NT2/D1 (cell line): Measurements from ENCODE around the gene CMC1.

ENCODE experiments used
- DNase-seq: peaks from one replicate; pipeline ENCODE4 v3.0.0-alpha.2; 2011; ENCODE audit warnings: low read depth, low spot score
- H3K27me3 ChIP-seq: 2 replicates; pipeline ENCODE4 v1.6.0; 2011; ENCODE audit warnings: mild to moderate bottlenecking; ENCODE audit not compliant: insufficient read length, insufficient read depth
- H3K36me3 ChIP-seq: 2 replicates; pipeline ENCODE4 v1.6.1; 2011; ENCODE audit warnings: mild to moderate bottlenecking, low read length, mixed read lengths; ENCODE audit not compliant: insufficient read depth, insufficient read length
- H3K4me1 ChIP-seq: 2 replicates; pipeline ENCODE4 v1.5.1; 2011; ENCODE audit not compliant: insufficient read depth, insufficient read length
- H3K4me3 ChIP-seq: 2 replicates; pipeline ENCODE4 v1.5.1; 2011; ENCODE audit warnings: low read depth; ENCODE audit not compliant: insufficient read length
- H3K9ac ChIP-seq: 2 replicates; pipeline ENCODE4 v1.6.0; 2011; ENCODE audit warnings: low read depth; ENCODE audit not compliant: insufficient read length
- H3K9me3 ChIP-seq: 2 replicates; pipeline ENCODE4 v1.5.1; 2011; ENCODE audit warnings: mild to moderate bottlenecking, low read length; ENCODE audit not compliant: insufficient read depth
- SUZ12 ChIP-seq: IDR thresholded peaks from 2 replicates; pipeline ENCODE4 v1.6.1; 2011; ENCODE audit not compliant: insufficient read length, insufficient read depth; ENCODE audit errors: extremely low read depth
- YY1 ChIP-seq: IDR thresholded peaks from 2 replicates; pipeline ENCODE4 v1.6.1; 2011; ENCODE audit not compliant: insufficient read length, insufficient read depth
- ZNF274 ChIP-seq: IDR thresholded peaks from 2 replicates; pipeline ENCODE4 v1.6.1; 2011; ENCODE audit warnings: mild to moderate bottlenecking, low read depth, low read length

CMC1 gene

GRCh38 chr3:28210968-28211713 is 30.3 kb upstream of the CMC1 start:
- TF ChIP-seq YY1 (no peak), ZNF274 (no peak), SUZ12 (no peak)

GRCh38 chr3:28212681-28213080 is 28.7 kb upstream of the CMC1 start:
- Histone ChIP-seq H3K4me3 (no peak overlapping the region), H3K27me3 (no peaks in the 10 kb centered on the region), H3K36me3 (no peaks in the 10 kb centered on the region), H3K9me3 (peaks cover 16% of the 10 kb centered on the region), H3K9ac (no peak overlapping the region), H3K4me1 (no peaks in the 10 kb centered on the region)
- no peak for TF ChIP-seq YY1
- TF ChIP-seq ZNF274: no peak
- TF ChIP-seq SUZ12: no peak
- DNase-seq: no peak

More at GRCh38 chr3:28210968-28211713, 30.3 kb upstream of the CMC1 start:
- DNase-seq: no peak
- Histone ChIP-seq H3K4me1 (no peaks in the 10 kb centered on the region), H3K27me3 (no peaks in the 10 kb centered on the region), H3K9me3 (peaks cover 15% of the 10 kb centered on the region), H3K9ac (no peak overlapping the region), H3K4me3 (no peak overlapping the region), H3K36me3 (no peaks in the 10 kb centered on the region)

DNA sequence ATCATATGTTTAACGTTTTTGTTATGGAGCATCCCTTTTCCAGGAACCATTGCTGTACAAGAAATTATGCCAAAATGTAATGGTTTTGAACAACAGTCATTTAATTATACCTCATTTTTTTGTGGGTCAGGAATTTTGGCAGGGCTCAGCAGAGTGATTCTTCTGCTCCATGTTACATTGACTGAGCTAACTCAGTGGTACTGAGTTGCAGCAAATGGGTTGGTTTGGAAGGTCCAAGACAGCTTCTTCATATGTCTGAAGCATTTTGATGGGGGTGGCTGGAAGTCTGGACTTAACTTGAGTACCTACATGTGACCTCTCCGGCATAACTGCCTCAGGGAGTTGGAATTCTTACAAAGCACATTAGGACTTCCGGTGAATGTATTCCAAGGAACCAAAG is 26.0 kb upstream of the CMC1 start:
- DNase-seq: no peak
- Histone ChIP-seq H3K4me3 (no peak overlapping the region), H3K36me3 (no peaks in the 10 kb centered on the region), H3K9ac (no peak overlapping the region), H3K4me1 (no peaks in the 10 kb centered on the region), H3K9me3 (peaks cover 16% of the 10 kb centered on the region), H3K27me3 (no peaks in the 10 kb centered on the region)
- TF ChIP-seq SUZ12 (no peak), YY1 (no peak), ZNF274 (no peak)

DNA sequence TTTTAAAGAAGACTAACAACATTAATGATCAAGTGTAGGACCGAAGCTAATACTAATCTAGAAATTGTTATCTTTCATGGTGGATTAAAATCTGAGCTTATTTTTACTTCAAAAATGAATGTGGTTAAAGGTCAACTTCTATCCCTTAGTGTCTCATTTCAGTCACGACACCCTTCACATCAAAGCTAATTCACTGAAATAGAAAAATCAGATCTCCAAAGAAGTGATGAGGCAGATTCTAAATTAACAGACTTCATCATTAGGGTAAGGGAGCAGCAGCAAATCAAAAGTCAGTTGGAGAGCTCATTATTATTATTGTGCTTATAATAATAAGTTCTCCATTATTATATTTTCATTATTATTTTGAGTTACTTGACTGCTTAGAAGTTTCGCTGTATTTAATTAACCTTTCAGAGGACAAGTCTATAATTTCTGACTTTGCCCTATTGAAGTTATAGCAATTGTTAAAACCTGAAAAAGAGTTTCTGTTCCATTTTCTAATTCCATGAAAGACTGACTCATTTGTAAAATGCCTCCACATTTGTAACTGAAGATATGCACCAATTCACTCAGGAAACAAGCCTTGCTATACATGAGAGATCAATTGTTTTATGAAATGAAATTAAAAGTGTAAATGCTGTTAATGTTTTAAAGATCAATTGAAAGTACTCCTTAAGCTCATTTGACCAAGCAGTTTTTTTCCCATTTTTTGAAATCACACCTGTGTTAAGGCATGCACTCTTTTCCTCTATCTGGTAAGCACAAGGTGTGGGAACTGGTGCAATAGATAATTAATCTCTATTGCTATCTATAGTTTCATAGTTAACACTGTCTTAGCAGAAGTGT is 23.1 kb upstream of the CMC1 start:
- H3K36me3 ChIP-seq: no peaks in the 10 kb centered on the region
- H3K9ac ChIP-seq: no peak overlapping the region
- no peaks in the 10 kb centered on the region for H3K4me1 ChIP-seq
- peaks cover 16% of the 10 kb centered on the region for H3K9me3 ChIP-seq
- no peak overlapping the region for H3K4me3 ChIP-seq
- no peak for TF ChIP-seq ZNF274
- TF ChIP-seq YY1: no peak
- TF ChIP-seq SUZ12: no peak
- no peak for DNase-seq
- H3K27me3 ChIP-seq: no peaks in the 10 kb centered on the region

DNA sequence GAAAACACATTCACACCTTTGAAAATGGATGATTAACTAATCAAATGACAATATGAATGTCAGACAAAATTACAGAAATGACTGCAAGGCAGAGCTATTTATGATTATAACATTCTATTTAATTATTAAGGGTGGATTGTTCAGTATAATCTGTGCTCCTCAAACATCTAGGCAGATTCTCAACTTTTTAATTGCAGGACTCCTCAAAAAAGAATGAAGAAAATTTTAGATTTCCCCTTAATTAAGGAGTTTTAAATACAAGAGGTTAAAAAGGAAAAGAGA is 22.6 kb upstream of the CMC1 start:
- peaks cover 16% of the 10 kb centered on the region for H3K9me3 ChIP-seq
- no peaks in the 10 kb centered on the region for H3K27me3 ChIP-seq
- TF ChIP-seq ZNF274 (no peak), YY1 (no peak), SUZ12 (no peak)
- no peaks in the 10 kb centered on the region for H3K36me3 ChIP-seq
- no peak overlapping the region for H3K9ac ChIP-seq
- H3K4me3 ChIP-seq: no peak overlapping the region
- no peak for DNase-seq
- no peaks in the 10 kb centered on the region for H3K4me1 ChIP-seq

DNA sequence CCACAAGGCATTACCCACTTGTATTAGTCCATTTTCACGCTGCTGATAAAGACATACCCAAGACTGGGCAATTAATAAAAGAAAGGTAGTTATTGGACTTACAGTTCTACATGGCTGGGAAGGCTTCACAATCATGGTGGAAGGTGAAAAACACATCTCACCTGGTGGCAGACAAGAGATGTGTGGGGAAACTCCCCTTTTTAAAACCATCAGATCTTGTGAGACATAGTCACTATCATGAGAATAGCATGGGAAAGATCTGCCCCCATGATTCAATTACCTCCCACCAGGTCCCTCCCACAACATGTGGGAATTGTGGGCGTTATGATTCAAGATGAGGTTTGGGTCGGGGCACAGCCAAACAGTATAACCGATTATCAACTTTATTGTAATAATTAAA is 17.0 kb upstream of the CMC1 start:
- Histone ChIP-seq H3K9ac (no peak overlapping the region), H3K4me1 (no peaks in the 10 kb centered on the region), H3K4me3 (no peak overlapping the region), H3K27me3 (no peaks in the 10 kb centered on the region), H3K36me3 (no peaks in the 10 kb centered on the region), H3K9me3 (no peaks in the 10 kb centered on the region)
- no peak for DNase-seq
- no peak for TF ChIP-seq SUZ12
- TF ChIP-seq YY1: no peak
- TF ChIP-seq ZNF274: no peak

- no peak overlapping the region for H3K9ac ChIP-seq
- no peak for DNase-seq
- TF ChIP-seq ZNF274 (no peak), SUZ12 (no peak), YY1 (no peak)
- no peaks in the 10 kb centered on the region for H3K9me3 ChIP-seq
- H3K4me3 ChIP-seq: no peak overlapping the region
- H3K36me3 ChIP-seq: no peaks in the 10 kb centered on the region
- no peaks in the 10 kb centered on the region for H3K27me3 ChIP-seq
- H3K4me1 ChIP-seq: no peaks in the 10 kb centered on the region
Observed at GRCh38 chr3:28226020-28226419, 15.4 kb upstream of the CMC1 start.
